Right lobe of liver (tissue), 6 donors: ENCODE measurements around the gene IGLL5. TPM values are rescaled to one million over a fixed set of nuclear protein-coding genes. Genes with fewer than 3 reads are reported as not detected.

Experiments
- ATAC-seq, 4 donors: fragments of 200-7000 bp; cut with Tn5 transposase; one replicate each; pipeline ENCODE4 v1.9.1; 2020; ENCODE audit warnings: mild to moderate bottlenecking in 4 of 4, moderate library complexity in 4 of 4
- DNase-seq, 3 donors: peaks; one replicate each; pipeline ENCODE4 v3.0.0-alpha.2; 2020
- H3K27ac ChIP-seq, 3 donors: fragments of 200-600 bp; one replicate each; pipeline ENCODE4 v1.8.0; 2022
- H3K27me3 ChIP-seq, 2 donors: fragments of 200-600 bp; one replicate each; pipeline ENCODE4 v1.8.0; 2022
- H3K36me3 ChIP-seq, 4 donors: fragments of 200-600 bp; sonication (generic) in 1 of 4; one replicate each; pipeline versions ENCODE4 v1.5.1 to v1.8.0; 2017 to 2022; ENCODE audit warnings: control low read depth in 1 of 4
- H3K4me1 ChIP-seq, 4 donors: fragments of 200-600 bp; sonication (generic) in 1 of 4; one replicate each; pipeline versions ENCODE4 v1.5.1 to v1.8.0; 2017 to 2022; ENCODE audit warnings: control low read depth in 1 of 4
- H3K4me3 ChIP-seq, 3 donors: fragments of 200-600 bp; one replicate each; pipeline ENCODE4 v1.8.0; 2022
- H3K9me3 ChIP-seq, 4 donors: fragments of 200-600 bp; sonication (generic) in 1 of 4; one replicate each; pipeline versions ENCODE4 v1.5.1 to v1.8.0; 2017 to 2022; ENCODE audit warnings: control low read depth in 1 of 4
- POLR2A ChIP-seq: fragments of 450-650 bp; IDR thresholded peaks from one replicate; pipeline ENCODE4 v1.6.1; 2017; ENCODE audit warnings: antibody characterized with exemption, mild to moderate bottlenecking
- WGBS: methylation state at CpG from one replicate; pipeline ENCODE4 v1.1.6; 2018; ENCODE audit warnings: low coverage, low lambda C conversion rate; ENCODE audit not compliant: insufficient coverage; ENCODE audit errors: missing lambda C conversion rate; 5-methylcytosine and 5-hydroxymethylcytosine counted together
- intact Hi-C, 2 donors: fragments of 100-400 bp; cut with DNase I; formaldehyde crosslinking; loops; one replicate each; pipeline versions ENCODE4 v1.11.2 to v1.14.1; 2022
- total RNA-seq, 6 experiments: library from RNA; depleted of rRNA in 2 of 6; stranded (reverse); fragments of >200 nt in 2 of 6; fragmentation: NEBNext Ultra II Directional in 3 of 6; extraction: Animal tissue kit (Norgen Biotek cat#: 25700) in 3 of 6; gene quantifications; one replicate each; pipeline versions ENCODE4 v1.1.0 to v1.2.4, GENCODE V29; 2016 to 2023
- TF ChIP-seq, protein P1 (sequence below), 4 donors: fragments of 200-600 bp in 3 of 4; fragments of 450-650 bp in 1 of 4; IDR thresholded peaks; one replicate each; pipeline versions ENCODE4 v1.5.1 to v1.8.0; 2016 to 2022; ENCODE audit warnings: antibody characterized with exemption in 4 of 4, mild to moderate bottlenecking in 2 of 4
- donor health status: DM: no; HTN: yes; CAD: no.
- donor health status: DM: no; HTN: no; CAD: no.
- donor health status: DM: no; HTN: no; CAD: no.
- donor health status: DM: no; HTN: yes; CAD: no.
- donor health status: DM: no; HTN: yes; CAD: no.

The IGLL5 gene
- total RNA-seq, 6 experiments from 2014 or later: 1.6 to 4.1 (median 3.1) TPM

DNA sequence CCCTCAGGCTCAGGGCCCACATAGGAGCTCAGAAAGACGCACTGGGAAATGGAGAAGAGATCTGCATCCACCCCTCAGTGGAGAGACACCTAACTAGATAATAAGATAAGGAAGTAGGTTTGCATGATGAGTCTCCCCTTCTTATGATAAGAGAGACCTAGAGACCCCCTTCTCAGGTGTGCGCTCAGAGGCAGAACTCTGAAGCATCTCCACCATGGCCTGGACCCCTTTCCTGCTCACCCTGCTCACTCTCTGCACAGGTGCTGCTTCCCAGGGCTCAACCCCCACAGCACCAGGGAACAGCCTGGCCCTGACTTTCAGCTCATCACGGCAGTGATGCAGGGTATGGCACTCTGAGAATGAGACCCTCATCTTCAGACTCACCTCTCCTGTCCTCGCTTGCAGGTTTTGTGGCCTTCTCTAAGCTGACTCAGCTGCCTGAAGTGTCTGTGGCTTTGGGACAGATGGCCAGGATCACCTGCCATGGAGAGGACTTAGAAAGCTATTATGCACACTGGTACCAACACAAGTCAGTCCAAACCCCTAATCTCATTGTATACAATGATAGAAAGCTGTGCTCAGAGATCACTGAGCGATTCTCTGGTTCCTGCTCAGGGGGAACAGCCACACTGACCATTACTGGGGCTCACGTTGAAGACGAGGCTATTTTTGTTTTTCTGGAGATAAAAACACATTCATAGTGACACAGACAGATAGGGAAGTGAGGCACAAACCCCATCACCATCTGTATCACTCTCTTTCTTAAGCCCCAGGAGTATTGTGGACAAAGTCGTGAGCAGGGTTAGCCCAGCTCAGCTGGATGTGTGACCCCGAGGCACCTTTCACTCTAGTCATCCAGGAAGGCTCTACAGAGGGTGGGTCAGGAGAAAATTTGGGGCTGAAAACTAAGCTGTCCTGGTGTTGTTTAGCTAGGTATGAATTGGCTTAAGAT is 29.7 kb upstream of the IGLL5 start:
- H3K9me3 ChIP-seq: no peaks in the 10 kb centered on the region
- DNase-seq (no peak), ATAC-seq (no peak)
- intact Hi-C loops: no loop called here
- H3K36me3 ChIP-seq: no peaks in the 10 kb centered on the region
- H3K27ac ChIP-seq: no peak overlapping the region
- no peak for TF ChIP-seq POLR2A
- TF ChIP-seq, protein P1, sequence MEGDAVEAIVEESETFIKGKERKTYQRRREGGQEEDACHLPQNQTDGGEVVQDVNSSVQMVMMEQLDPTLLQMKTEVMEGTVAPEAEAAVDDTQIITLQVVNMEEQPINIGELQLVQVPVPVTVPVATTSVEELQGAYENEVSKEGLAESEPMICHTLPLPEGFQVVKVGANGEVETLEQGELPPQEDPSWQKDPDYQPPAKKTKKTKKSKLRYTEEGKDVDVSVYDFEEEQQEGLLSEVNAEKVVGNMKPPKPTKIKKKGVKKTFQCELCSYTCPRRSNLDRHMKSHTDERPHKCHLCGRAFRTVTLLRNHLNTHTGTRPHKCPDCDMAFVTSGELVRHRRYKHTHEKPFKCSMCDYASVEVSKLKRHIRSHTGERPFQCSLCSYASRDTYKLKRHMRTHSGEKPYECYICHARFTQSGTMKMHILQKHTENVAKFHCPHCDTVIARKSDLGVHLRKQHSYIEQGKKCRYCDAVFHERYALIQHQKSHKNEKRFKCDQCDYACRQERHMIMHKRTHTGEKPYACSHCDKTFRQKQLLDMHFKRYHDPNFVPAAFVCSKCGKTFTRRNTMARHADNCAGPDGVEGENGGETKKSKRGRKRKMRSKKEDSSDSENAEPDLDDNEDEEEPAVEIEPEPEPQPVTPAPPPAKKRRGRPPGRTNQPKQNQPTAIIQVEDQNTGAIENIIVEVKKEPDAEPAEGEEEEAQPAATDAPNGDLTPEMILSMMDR (IDR thresholded peaks at IDR 0.05): no peak
- no peak overlapping the region for H3K4me3 ChIP-seq
- 59% methylated on average over 5 of the region's 9 CpGs for WGBS
- H3K4me1 ChIP-seq: no peaks in the 10 kb centered on the region
- no peaks in the 10 kb centered on the region for H3K27me3 ChIP-seq

DNA sequence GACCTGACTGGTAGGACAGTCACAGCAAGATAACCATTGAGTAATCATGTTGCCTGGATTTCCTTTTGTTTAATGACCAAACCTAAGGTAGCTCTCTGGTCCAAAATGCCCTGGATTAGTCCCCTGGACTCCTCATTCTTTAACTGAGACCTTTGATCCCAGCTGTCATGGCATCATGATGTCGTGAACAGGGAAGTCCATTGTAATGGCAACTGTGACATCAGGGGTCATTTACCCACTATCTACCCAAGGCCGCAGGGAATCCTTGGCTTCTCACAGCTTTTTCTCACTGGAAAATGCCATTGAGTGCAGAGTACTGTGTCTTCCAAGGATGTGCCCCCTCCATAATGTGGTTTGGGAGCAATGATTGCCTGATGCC is 29.1 kb upstream of the IGLL5 start:
- Histone ChIP-seq H3K4me3 (no peak overlapping the region), H3K9me3 (no peaks in the 10 kb centered on the region), H3K4me1 (no peaks in the 10 kb centered on the region), H3K27ac (no peak overlapping the region), H3K27me3 (no peaks in the 10 kb centered on the region), H3K36me3 (no peaks in the 10 kb centered on the region)
- no peak for DNase-seq
- no peak for TF ChIP-seq POLR2A
- TF ChIP-seq, protein P1 (IDR thresholded peaks at IDR 0.05): no peak
- intact Hi-C loops: no loop called here
- 60% methylated on average over 1 of the region's 2 CpGs for WGBS
- peak in 1 of 4 donors; percentile 17 for ATAC-seq

- Histone ChIP-seq H3K27ac (no peak overlapping the region), H3K9me3 (no peaks in the 10 kb centered on the region), H3K4me1 (no peaks in the 10 kb centered on the region), H3K27me3 (no peaks in the 10 kb centered on the region), H3K36me3 (no peaks in the 10 kb centered on the region), H3K4me3 (no peak overlapping the region)
- ATAC-seq (no peak), DNase-seq (no peak)
- WGBS: no CpG with 5 or more reads among the region's 2 CpGs
- intact Hi-C loops: no loop called here
- TF ChIP-seq POLR2A: no peak
- TF ChIP-seq, protein P1 (IDR thresholded peaks at IDR 0.05): no peak
Measured at GRCh38 chr22:22863001-22863400, 24.6 kb upstream of the IGLL5 start.

DNA sequence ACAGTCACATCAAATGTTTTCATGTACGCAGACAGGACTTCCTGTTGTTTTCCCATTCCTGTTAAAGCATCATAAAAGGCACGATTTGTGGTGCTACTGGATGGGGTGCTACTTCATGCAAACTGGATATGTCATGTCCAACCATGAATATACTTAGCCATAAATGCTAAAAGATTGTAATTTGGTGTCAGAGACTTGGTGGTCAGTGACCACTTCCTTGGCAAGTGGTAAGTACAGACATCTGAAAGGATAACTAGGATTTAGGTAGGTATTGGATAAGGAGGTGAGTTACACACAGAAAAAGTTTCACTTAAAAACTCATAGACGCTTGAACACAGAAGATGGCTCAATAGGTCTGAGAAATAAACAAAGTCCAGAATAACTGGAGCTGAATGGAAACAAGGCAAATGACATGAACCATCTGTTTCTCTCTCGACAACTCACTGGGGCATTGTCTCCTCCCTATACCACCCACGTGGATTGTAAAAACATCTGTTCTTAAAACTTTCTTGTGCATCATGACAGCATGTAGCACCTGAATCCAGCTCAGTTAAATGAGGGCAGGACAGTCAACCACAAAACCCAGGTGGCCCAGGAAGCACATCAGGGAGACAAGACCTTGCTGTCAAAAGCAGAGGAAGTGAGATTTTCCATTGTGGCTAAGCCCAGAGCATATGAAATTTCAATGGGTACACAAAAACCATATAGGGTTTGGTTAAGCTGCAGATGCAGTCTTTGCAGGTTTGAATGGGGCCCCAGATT is 22.1 kb upstream of the IGLL5 start:
- H3K36me3 ChIP-seq: no peaks in the 10 kb centered on the region
- intact Hi-C loops: no loop called here
- H3K27me3 ChIP-seq: no peaks in the 10 kb centered on the region
- TF ChIP-seq, protein P1 (IDR thresholded peaks at IDR 0.05): no peak
- TF ChIP-seq POLR2A: no peak
- ATAC-seq: no peak
- H3K9me3 ChIP-seq: no peaks in the 10 kb centered on the region
- DNase-seq: no peak
- no peak overlapping the region for H3K27ac ChIP-seq
- 32% methylated on average over 5 of the region's 5 CpGs for WGBS
- no peaks in the 10 kb centered on the region for H3K4me1 ChIP-seq
- H3K4me3 ChIP-seq: no peak overlapping the region
